H7 (cell line): ENCODE data around the gene NFIA. TPM values are rescaled to one million over a fixed set of nuclear protein-coding genes. Genes with fewer than 3 reads are reported as not detected.
"Not testable (repeated sequence)": the region's sequence is repeated elsewhere in the genome, so short reads cannot be mapped to it uniquely, and the experiment has no call there.

Source experiments
- DNase-seq: peaks from one replicate; pipeline ENCODE4 v3.0.0; 2012
- H3K27me3 ChIP-seq: 2 replicates; pipeline ENCODE4 v1.6.0; 2011; ENCODE audit warnings: mild to moderate bottlenecking, low read length; ENCODE audit not compliant: control insufficient read depth, insufficient read depth
- H3K36me3 ChIP-seq: replicated peaks from 2 replicates; pipeline ENCODE4 v1.5.1; 2011; ENCODE audit warnings: low read length; ENCODE audit not compliant: control insufficient read depth, insufficient read depth
- H3K4me3 ChIP-seq: 2 replicates; pipeline ENCODE4 v1.5.1; 2011; ENCODE audit warnings: low read depth, mild to moderate bottlenecking, control low read depth, low read length, moderate library complexity; ENCODE audit not compliant: insufficient read depth
- total RNA-seq: library from RNA; depleted of rRNA; stranded (reverse); fragments of >200 nt; shearing (Covaris generic); gene quantifications from 2 replicates; pipeline ENCODE4 v1.2.3, GENCODE V29; 2014

NFIA gene
- total RNA-seq, 1 experiment from 2014 or later = 11.3 TPM

GRCh38 chr1:61270761-61271411, 188.5 kb downstream of the NFIA start:
- H3K27me3 ChIP-seq = no peaks in the 10 kb centered on the region
- no peak for DNase-seq
- H3K4me3 ChIP-seq = no peak overlapping the region
- H3K36me3 ChIP-seq = no peaks in the 10 kb centered on the region

GRCh38 chr1:61271412-61271789, 189.0 kb downstream of the NFIA start:
- H3K36me3 ChIP-seq = no peaks in the 10 kb centered on the region
- no peak overlapping the region for H3K4me3 ChIP-seq
- no peaks in the 10 kb centered on the region for H3K27me3 ChIP-seq
- DNase-seq = no peak

- no peak overlapping the region for H3K4me3 ChIP-seq
- no peaks in the 10 kb centered on the region for H3K27me3 ChIP-seq
- DNase-seq = no peak
Observed at GRCh38 chr1:61273167-61273705, 190.9 kb downstream of the NFIA start.

GRCh38 chr1:61273861-61274260, 191.5 kb downstream of the NFIA start:
- Histone ChIP-seq H3K4me3 (no peak overlapping the region), H3K27me3 (no peaks in the 10 kb centered on the region), H3K36me3 (no peaks in the 10 kb centered on the region)
- no peak for DNase-seq

More at GRCh38 chr1:61273167-61273705, 190.9 kb downstream of the NFIA start:
- no peaks in the 10 kb centered on the region for H3K36me3 ChIP-seq

GRCh38 chr1:61274939-61275338, 192.6 kb downstream of the NFIA start:
- Histone ChIP-seq H3K4me3 (no peak overlapping the region), H3K36me3 (no peaks in the 10 kb centered on the region), H3K27me3 (no peaks in the 10 kb centered on the region)
- DNase-seq = no peak

GRCh38 chr1:61276246-61276645, 193.9 kb downstream of the NFIA start:
- no peaks in the 10 kb centered on the region for H3K36me3 ChIP-seq
- no peak overlapping the region for H3K4me3 ChIP-seq
- H3K27me3 ChIP-seq = no peaks in the 10 kb centered on the region
- DNase-seq = no peak

GRCh38 chr1:61277121-61277690, 194.8 kb downstream of the NFIA start:
- Histone ChIP-seq H3K4me3 (no peak overlapping the region), H3K27me3 (no peaks in the 10 kb centered on the region), H3K36me3 (no peaks in the 10 kb centered on the region)
- DNase-seq = no peak

- not testable (repeated sequence) for H3K27me3 ChIP-seq, DNase-seq, H3K36me3 ChIP-seq, H3K4me3 ChIP-seq
Observed at GRCh38 chr1:61278503-61278902, 196.1 kb downstream of the NFIA start.

GRCh38 chr1:61278966-61279365, 196.6 kb downstream of the NFIA start:
- DNase-seq = no peak
- no peak overlapping the region for H3K4me3 ChIP-seq
- no peaks in the 10 kb centered on the region for H3K36me3 ChIP-seq
- no peaks in the 10 kb centered on the region for H3K27me3 ChIP-seq

- no peak overlapping the region for H3K4me3 ChIP-seq
- no peak for DNase-seq
- no peaks in the 10 kb centered on the region for H3K27me3 ChIP-seq
- H3K36me3 ChIP-seq = no peaks in the 10 kb centered on the region
Observed at GRCh38 chr1:61279570-61279969, 197.2 kb downstream of the NFIA start.

- Histone ChIP-seq H3K27me3 (no peaks in the 10 kb centered on the region), H3K4me3 (no peak overlapping the region), H3K36me3 (no peaks in the 10 kb centered on the region)
- DNase-seq = no peak
Observed at GRCh38 chr1:61280452-61280851, 198.1 kb downstream of the NFIA start.

- no peak for DNase-seq
- Histone ChIP-seq H3K27me3 (no peaks in the 10 kb centered on the region), H3K36me3 (no peaks in the 10 kb centered on the region), H3K4me3 (no peak overlapping the region)
Observed at GRCh38 chr1:61282387-61282786, 200.0 kb downstream of the NFIA start.

- DNase-seq = peak; percentile 16
- no peak overlapping the region for H3K4me3 ChIP-seq
- H3K27me3 ChIP-seq = no peaks in the 10 kb centered on the region
- no peaks in the 10 kb centered on the region for H3K36me3 ChIP-seq
Observed at GRCh38 chr1:61284248-61284854, 202.0 kb downstream of the NFIA start.

GRCh38 chr1:61284936-61285335, 202.6 kb downstream of the NFIA start:
- Histone ChIP-seq H3K36me3 (no peaks in the 10 kb centered on the region), H3K4me3 (no peak overlapping the region), H3K27me3 (no peaks in the 10 kb centered on the region)
- DNase-seq = no peak

GRCh38 chr1:61285371-61285885, 203.1 kb downstream of the NFIA start:
- DNase-seq = no peak
- H3K27me3 ChIP-seq = no peaks in the 10 kb centered on the region
- H3K4me3 ChIP-seq = no peak overlapping the region
- H3K36me3 ChIP-seq = no peaks in the 10 kb centered on the region
